Measurements from ENCODE around the gene CYP2C9.
"Not testable (repeated sequence)": the region's sequence is repeated elsewhere in the genome, so short reads cannot be mapped to it uniquely, and the experiment has no call there.

The CYP2C9 gene

DNA sequence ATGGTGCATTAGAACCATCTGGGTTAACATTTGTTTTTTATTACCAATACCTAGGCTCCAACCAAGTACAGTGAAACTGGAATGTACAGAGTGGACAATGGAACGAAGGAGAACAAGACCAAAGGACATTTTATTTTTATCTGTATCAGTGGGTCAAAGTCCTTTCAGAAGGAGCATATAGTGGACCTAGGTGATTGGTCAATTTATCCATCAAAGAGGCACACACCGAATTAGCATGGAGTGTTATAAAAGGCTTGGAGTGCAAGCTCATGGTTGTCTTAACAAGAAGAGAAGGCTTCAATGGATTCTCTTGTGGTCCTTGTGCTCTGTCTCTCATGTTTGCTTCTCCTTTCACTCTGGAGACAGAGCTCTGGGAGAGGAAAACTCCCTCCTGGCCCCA is at the start of gene CYP2C9:
Gene CYP2C9 (plus strand): TSS at position 276 of the 400 bp plus-strand sequence. CDS start 25 bp downstream, at position 301.
- no peak for DNase-seq (ENCODE audit: low read depth in 2 of 2)

DNA sequence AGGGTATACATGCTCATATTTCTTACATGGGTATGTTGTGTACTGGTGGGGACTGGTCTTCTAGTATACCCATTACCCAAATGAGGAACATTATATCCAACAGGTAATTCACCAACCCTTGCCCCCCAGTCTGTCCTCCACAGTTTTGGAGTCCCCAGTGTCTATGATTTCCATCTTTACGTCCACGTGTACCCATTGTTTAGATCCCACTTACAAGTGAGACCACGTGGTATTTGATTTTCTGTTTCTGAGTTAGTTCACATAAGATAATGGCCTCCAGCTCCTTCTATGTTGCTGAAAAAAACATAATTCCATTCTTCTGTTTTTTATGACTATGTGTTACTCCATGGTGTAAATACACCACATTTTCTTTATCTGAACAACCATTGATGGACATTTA is 49.3 kb upstream of the CYP2C9 start:
- no peak for DNase-seq (ENCODE audit: low read depth in 2 of 2)

DNA sequence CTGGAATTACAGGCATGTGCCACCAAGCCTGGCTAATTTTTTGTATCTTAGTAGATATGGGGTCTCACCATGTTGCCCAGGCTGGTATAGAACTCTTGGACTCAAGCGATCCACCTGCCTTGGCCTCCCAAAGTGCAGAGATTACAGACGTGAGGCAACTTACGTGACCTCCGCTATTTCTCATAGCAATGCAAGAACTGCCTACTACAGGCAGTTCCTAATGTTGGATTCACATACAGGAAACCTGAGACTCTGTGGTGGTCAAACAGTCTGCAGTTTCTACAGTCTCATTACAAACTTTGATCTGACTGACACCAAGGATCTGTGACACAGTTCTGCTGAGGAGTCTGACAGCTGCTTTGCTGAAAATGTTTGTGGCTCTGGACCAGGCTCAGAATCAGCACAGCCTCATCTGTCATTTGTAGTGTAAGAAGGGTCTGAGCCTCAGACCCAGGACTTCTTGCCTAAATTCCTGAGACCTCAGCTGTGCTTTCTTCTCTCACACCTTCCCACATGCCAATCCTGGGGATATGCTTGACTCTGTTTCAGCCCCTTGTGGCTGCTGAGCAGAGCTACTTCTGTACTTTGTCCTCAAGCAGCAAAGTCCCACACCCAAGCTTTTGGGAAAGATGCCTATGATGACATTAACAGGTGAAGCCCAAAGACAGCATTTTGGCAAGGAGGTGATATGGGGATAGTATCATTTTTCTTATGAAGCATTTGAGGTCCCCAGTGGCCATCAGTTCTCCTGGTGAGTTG is 48.0 kb upstream of the CYP2C9 start:
- no peak for DNase-seq (ENCODE audit: low read depth in 2 of 2)

DNA sequence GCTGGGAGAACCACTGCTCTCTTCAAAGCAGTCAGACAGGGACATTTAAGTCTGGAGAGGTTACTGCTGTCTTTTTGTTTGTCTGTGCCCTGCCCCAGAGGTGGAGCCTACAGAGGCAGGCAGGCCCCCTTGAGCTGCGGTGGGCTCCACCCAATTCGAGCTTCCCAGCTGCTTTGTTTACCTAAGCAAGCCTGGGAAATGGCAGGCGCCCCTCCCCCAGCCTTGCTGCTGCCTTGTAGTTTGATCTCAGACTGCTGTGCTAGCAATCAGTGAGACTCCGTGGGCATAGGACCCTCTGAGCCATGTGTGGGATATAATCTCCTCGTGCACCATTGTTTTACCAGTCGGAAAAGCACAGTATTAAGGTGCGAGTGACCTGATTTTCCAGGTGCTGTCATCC is 40.0 kb upstream of the CYP2C9 start:
- DNase-seq (ENCODE audit: low read depth in 2 of 2), result not testable (repeated sequence)

DNA sequence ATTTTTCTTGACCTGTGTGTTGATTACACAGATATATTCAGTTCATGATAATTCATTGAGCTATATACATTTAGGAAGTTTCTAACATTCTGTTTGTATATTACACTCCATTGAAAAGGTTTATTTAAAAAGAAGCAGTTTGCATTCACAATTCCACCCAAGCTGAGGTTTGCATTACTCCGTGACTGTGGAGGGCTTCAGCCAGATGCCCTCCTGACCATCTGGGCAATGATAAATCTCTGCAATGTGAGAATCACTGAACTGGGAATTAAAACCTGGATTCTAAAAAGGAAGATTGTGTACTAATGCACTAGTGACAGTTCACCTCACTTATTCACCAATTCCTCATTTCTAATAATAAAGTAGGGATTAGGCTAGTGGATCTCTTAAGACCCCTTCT is 36.4 kb upstream of the CYP2C9 start:
- DNase-seq (ENCODE audit: low read depth in 2 of 2), result no peak

DNA sequence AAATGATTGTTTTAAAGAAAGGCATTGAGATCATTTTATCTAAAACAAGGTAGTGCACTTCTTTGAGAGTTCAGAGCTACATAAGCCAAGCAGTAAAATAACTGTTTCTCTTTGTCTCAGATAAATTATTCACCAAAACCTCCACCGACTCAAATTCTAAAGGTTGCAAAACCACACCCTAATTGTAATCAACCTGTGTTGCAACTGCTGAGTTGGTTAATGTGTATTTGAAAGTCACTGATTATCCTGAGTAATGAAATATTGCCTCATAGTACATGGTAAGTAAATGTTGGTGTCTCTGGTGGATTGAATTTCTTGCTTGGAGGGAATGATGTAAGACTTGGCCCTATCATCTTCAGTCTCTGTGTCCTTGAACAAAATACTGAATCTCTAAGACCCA is 35.9 kb upstream of the CYP2C9 start:
- no peak for DNase-seq (ENCODE audit: low read depth in 2 of 2)

DNA sequence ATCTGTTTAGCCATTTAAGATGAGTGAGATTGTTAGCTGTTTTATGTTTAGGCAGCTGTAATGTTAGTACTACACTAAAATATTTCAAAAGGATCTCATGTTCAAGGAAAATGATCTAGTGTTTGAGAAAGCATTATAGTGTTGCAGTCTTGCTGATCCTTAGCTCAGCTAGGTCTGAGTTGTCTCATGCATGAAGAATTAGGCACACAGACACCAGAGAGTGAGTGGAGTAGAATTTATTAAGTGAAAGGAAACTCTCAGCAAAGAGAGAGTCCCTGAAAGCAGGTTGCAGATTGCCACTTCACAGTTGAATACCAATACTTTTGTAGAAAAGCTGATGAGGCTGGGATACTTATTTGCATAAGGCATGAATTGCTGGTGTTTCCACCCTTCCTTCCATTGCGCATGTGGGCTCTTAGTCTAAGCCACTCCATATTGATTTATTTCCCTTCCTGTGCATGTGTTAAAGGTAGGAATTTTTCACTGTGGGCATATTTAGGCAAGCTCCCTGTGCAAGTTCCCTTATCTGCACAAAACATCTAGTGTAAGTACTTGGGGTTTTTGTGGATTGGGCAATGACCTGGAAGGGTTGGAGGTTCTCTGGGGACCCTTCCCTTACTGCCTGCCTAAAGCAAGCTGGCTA is 33.8 kb upstream of the CYP2C9 start:
- not testable (repeated sequence) for DNase-seq (ENCODE audit: low read depth in 2 of 2)

DNA sequence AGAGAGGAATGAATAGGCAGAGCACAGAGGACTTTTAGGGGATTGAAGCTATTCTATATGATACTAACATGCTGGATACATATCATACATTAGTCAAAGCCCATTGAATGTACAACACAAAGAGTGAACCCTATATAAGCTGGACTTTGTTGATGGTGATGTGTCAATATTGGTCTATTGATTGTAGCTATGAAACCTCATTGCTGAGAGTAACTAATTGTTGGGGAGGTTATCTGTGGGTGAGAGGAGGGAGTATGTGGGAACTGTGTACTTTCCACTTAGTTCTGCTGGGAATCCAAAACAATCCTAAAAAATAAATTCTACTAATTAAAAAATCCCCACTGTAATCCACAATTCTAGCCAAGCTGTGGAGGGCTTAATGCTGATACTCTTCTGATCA is 22.0 kb upstream of the CYP2C9 start:
- no peak for DNase-seq (ENCODE audit: low read depth in 2 of 2)

DNA sequence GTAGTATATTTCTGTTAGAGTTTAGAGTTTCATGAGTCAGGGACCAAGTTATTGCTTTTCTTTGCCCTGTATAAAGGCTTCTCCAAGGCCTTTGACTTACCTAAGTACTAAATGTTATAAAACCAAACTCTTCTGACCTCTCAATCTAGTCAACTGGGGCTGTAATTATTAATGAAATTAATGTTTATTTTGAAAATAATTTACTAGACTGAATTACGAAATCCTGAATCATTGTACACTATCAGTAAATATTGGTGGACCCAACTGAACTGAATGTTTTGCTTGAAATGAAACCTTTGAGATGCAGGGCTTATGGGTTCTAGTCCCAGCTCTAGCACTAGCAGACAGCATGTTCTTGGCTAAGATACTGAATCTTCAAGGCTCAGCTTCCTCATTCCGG is 1.7 kb upstream of the CYP2C9 start:
- DNase-seq (ENCODE audit: low read depth in 2 of 2), result no peak

DNA sequence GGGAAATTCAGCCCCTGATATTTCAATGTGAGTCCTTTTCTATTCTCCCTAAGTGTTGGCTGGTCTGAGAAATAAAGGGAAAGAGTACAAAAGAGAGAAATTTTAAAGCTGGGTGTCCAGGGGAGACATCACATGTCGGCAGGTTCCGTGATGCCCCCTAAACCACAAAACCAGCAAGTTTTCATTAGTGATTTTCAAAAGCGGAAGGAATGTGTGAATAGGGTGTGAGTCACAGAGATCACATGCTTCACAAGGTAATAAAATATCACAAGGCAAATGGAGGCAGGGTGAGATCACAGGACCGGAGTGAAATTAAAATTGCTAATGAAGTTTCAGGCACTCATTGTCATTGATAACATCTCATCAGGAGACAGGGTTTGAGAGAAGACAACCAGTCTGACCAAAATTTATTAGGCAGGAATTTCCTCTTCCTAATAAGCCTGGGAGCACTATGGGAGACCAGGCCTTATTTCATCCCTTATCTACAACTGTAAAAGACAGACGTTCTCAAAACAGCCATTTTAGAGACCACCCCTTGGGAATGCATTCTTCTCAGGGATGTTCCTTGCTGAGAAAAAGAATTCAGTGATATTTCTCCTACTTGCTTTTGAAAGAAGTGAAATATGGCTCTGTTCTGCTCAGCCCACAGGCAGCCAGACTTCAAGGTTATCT is 5.1 kb downstream of the CYP2C9 start:
- not testable (repeated sequence) for DNase-seq (ENCODE audit: low read depth in 2 of 2)

DNA sequence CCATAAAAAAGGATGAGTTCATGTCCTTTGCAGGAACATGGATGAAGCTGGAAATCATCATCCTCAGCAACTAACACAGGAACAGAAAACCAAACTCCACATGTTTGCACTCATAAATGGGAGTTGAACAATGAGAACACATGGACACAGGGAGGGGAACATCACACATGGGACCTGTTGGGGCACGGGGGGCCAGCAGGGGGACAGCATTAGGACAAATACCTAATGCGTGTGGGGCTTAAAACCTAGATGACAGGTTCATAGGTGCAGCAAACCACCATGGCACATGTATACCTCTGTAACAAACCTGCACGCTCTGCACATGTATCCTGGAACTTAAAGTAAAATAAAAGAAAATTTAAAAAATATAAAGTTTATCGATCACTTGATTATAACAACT is 7.7 kb downstream of the CYP2C9 start:
- not testable (repeated sequence) for DNase-seq (ENCODE audit: low read depth in 2 of 2)

DNA sequence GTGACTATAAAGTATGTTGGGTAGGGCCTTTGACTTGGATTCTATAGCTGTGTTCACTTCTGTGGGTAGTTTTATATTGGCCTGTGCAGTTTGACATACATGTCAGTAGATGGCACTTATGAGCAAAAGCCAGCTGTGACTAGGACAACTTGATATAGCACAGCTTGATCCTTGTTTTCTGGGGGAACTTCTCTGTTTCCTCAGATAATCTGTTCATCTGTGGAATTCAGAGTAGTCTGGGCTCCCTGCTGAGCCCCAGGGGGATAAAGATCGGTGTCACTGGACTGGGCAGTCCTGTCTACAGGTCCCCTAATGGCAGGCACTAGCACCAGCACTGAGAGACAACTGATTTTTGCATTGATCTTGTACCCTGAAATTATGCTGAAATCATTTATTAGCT is 25.4 kb downstream of the CYP2C9 start:
- no peak for DNase-seq (ENCODE audit: low read depth in 2 of 2)

DNA sequence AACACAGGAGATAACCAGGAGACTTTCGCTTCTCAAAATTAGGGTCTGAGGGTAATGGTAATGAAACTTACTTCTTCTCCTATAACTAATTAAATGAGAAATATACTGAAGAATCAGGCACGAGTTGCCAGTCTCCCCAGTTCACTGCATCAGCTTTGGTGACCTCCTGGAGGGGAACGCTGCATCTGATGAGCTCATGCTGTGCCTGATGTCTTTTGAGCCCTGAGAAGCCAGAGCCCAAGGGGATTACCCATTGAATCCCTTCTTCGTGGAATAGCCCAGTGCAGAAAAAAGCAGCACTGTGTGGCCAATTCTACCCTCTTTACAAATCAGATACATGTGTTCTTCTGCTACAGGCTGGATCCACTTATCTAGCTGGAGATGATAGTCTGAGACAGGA is 45.1 kb downstream of the CYP2C9 start:
- DNase-seq (ENCODE audit: low read depth in 2 of 2), result no peak

DNA sequence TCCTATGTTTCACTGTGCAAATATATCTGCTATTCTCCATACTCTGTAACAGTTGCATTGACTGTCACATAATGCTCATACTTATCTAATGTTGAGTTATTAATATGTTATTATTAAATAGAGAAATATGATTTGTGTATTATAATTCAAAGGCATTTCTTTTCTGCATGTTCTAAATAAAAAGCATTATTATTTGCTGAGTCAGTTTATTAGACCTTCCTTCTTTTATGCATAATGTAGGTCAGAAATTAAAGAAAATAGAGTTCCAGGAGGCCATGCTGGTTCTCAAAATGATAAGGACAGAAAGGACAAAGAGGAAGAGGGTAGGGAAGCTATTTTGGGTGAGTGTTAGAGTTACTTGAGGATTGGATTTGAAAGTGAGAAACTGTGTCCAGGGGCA is 50.7 kb downstream of the CYP2C9 start:
- DNase-seq (ENCODE audit: low read depth in 2 of 2), result no peak

DNA sequence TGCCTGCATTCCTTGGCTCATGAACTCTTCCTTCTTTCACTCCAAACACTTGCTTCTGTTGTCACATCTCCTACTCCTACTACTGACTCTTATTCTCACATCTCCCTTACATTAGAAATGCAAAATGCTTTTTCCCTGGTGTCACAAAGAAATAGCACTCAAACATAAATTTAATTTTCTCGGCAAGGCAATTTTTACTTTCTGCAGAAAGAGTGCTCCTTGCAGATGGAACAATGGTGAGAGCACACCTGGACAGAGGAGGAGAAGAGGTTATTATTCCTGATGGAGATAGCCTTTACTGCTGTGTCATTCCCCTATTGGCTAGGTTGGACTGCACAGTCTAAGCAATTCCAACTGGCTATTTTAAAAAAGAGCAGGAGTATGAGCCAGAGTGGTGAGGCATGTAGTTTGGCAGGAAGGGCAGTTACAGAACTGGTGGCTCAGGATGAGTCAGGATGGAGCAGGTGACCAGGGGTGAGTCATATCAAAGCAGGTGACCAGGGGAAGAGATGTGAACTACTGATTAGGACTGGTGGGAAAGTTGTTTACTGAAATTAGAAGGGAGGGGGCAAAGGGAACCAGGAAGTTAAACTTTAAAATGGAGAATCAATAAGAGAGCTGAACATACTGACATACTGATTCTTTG is 52.9 kb downstream of the CYP2C9 start:
- DNase-seq (ENCODE audit: low read depth in 2 of 2), result no peak

DNA sequence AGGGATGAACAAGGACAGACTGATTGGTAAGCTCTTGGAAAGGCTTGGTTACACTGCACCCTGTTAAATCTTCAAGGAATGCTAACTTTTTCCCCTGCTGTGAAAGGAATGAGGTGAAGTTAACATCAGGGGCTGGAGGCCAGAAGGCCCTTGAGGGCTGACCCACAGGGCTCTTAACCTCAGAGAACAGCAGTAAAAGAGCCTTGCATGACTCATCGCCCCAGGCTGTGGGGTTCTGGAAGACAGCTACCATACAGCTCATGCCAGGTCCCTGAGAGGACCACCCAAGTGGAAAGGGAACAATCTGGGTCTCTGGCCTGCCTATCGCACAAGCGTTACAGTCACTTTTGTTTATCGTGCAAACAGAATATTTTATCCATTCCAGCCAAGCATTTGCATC is 54.4 kb downstream of the CYP2C9 start:
- DNase-seq (ENCODE audit: low read depth in 2 of 2), result no peak

DNA sequence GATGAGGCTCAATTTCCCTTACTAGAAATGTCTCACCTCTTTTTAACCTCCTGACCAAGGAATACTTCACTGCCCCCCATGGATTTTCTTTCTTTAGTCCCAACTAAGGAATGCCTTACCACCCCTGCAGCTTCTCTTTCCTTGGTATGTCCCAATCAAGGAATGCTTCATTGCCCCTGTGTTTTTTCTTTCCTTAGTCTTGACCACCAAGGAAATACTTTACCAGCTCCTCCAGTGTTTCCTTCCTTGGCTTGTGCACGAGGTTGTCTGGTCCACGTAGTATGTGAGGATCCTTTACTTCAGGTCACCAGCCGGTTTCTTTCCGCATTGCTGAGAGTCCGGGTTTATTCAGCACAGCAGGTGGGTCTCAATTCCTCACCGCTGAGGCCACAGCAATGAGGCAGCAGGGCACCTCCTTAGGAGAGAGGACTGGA is 59.3 kb downstream of the CYP2C9 start:
- no peak for DNase-seq (ENCODE audit: low read depth in 2 of 2)

DNA sequence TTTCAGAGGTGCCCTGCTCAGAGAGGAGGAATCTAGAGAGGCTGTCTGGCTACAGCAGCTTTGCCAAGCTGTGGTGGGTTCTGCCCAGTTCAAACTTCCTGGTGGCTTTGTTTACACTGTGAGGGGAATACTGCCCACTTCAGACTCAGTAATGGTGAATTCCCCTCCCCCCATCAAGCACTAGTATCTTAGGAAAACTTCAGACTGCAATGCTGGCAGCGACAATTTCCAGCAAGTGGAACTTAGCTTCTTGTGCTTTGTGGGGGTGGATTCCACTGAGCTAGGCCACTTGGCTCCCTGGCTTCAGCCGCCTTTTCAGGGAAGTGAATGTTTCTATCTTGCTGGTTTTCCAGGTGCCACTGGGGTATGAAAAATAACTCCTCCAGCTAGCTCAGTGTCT is 88.0 kb downstream of the CYP2C9 start:
- DNase-seq (ENCODE audit: low read depth in 2 of 2), result no peak

DNA sequence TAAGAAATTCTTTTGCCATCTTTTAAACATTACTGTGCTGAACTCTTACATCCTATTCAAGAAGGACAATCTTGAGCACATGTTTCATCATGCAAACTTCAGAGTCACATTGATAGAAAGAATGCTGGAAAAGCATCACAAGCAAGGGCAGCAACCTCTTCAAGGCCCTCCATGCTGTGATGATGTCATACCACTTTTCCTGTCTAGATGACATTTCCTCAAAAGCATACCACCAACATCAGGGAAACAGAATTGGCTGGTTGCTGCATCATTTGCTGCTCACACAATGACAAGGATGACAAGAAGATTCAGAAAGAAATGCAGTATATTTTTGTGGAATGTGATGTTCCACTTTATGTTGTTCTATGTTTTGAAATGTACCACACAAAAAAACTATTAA is 93.2 kb downstream of the CYP2C9 start:
- DNase-seq (ENCODE audit: low read depth in 2 of 2), result no peak

DNA sequence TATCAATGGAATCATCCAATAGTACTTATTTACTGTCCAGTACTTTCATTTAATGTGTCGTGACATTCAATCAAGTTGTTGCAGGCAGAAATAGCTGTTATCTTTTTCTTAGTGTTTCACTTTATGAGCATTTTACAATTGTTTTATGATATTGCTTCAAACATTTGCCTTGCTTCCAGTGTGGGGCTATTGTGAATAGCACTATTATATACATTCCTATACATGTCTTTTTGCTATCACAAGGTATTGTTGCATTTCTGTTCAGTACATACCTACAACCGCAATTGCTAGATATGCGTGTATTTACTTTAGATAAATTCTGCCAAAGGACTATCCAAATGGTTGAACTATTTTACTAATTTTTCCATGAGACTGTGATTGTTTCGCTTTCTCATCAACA is 95.9 kb downstream of the CYP2C9 start:
- no peak for DNase-seq (ENCODE audit: low read depth in 2 of 2)

DNA sequence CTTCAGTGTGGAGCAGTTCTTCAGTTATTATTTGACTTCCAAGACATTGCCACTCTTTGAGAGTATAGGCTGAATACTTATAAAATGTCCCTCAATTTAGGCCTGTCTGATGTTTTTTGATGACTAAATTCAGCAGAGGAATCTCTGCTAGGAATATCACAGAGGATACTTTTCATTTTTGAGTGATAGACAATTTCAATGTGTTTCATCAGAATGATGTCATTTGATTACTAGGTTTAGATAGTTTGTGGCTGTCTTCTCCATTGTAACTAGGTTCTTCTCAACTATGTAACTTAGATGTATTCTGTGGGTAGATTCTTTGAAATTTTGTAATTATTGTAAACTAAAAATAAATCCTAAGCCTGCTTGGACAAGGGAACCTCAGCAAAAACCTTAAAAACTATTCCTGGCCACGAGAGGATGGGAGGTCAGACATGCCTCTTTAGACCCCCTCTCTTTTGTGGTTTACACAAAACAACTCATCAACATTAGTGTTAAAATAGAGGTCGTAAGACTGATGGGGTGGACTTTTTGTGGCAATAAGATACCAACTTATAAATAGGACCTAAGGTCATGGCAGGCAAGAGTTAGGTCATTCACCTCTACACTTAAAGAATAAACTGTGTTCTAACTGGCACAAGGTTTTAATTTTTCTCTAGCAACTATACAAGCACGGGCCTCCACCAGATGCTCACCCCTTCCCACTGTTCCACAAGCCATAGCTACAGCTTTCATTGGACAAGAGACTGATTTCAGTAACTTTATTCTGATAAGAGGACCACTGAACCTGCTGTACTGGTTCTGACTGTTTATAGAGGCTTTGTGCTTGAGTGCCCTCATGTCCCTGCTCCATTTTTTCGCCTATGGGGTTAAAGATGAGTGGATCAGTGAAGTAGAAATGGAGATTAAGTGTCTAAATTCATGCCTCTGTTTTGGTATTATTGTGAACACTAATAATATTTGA is 97.2 kb downstream of the CYP2C9 start:
- DNase-seq (ENCODE audit: low read depth in 2 of 2), result no peak

Data from fibroblast of skin of left biceps (primary cell).